Bronchial epithelial cell (primary cell): ENCODE measurements around the gene SPRING1. TPM values are rescaled to one million over a fixed set of nuclear protein-coding genes. Genes with fewer than 3 reads are reported as not detected.
"Not testable (repeated sequence)": the region's sequence is repeated elsewhere in the genome, so short reads cannot be mapped to it uniquely, and the experiment has no call there.

Source experiments
- DNase-seq: peaks from one replicate; pipeline ENCODE4 v3.0.0-alpha.2; 2010; ENCODE audit warnings: low read depth
- FAIRE-seq: peaks from 2 replicates; lab custom pipeline; 2011; peaks lifted over from hg19 to GRCh38; lab: Jason Lieb, UNC
- H3K27me3 ChIP-seq: 2 replicates; pipeline ENCODE4 v1.5.1; 2011; ENCODE audit warnings: low read length; ENCODE audit not compliant: control insufficient read depth, insufficient read depth
- H3K36me3 ChIP-seq: 2 replicates; pipeline ENCODE4 v1.5.1; 2011; ENCODE audit warnings: low read length; ENCODE audit not compliant: control insufficient read depth, insufficient read depth
- H3K4me3 ChIP-seq: 2 replicates; pipeline ENCODE4 v1.5.1; 2011; ENCODE audit warnings: mild to moderate bottlenecking, low read depth, low read length, control low read depth
- CTCF ChIP-seq: IDR thresholded peaks from 2 replicates; pipeline ENCODE4 v1.5.1; 2011; ENCODE audit warnings: mild to moderate bottlenecking, moderate library complexity, low read length, control low read depth, inconsistent platforms; ENCODE audit not compliant: insufficient read depth, severe bottlenecking
- total RNA-seq: library from RNA; depleted of rRNA; stranded (reverse); fragments of >200 nt; gene quantifications from 2 replicates; pipeline ENCODE4 v1.2.1, GENCODE V29; 2014

SPRING1 gene
- total RNA-seq, 1 donor from 2014 or later: 29.7 TPM

DNA sequence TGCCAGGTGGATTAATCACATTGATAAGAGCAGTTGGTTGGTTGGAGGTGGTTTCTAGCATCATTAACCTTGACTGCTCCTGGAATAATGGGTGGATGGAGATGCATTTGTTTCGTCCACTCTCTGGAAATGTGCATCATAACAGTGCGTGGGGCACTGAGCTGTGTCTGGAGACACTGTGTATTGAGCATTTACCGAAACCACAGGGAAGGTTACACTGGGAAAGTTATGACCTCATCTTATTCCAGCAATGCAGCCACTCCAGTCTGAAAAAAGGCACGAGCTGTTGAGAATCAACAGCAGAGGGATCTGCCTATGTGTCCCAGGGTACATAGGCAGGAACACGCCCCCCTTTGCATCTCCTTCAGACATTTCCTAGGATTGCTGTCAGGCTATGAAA, 27.4 kb upstream of the SPRING1 start:
- no peaks in the 10 kb centered on the region for H3K36me3 ChIP-seq
- H3K4me3 ChIP-seq: no peak overlapping the region
- DNase-seq (no peak), FAIRE-seq (no peak)
- no peaks in the 10 kb centered on the region for H3K27me3 ChIP-seq
- TF ChIP-seq CTCF: no peak

- no peak overlapping the region for H3K4me3 ChIP-seq
- TF ChIP-seq CTCF: no peak
- no peaks in the 10 kb centered on the region for H3K36me3 ChIP-seq
- no peak for FAIRE-seq
- H3K27me3 ChIP-seq: no peaks in the 10 kb centered on the region
- DNase-seq: no peak
Measured at GRCh38 chr12:116761499-116761898, 23.6 kb upstream of the SPRING1 start.

DNA sequence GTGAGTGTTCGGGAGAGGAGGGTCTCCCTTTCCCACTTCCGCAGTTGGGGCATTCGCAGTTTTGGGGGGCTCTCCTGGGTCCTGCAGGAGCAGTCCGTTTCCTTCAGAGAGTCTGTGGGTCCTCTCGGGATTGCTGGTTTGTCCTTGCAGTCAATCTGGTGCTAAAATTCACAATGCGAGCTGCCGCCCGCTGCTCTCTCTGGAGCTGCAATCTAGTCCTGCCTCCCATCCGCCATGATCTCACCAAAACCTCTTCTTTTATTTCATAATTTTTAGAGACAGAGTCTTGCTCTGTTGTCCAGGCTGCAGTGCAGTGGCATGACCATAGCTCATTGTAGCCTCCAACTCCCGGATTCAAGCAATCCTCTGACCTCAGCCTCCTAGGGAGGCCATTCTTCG, 22.8 kb upstream of the SPRING1 start:
- FAIRE-seq (no peak), DNase-seq (no peak)
- Histone ChIP-seq H3K4me3 (no peak overlapping the region), H3K36me3 (no peaks in the 10 kb centered on the region), H3K27me3 (no peaks in the 10 kb centered on the region)
- no peak for TF ChIP-seq CTCF

- Histone ChIP-seq H3K4me3 (no peak overlapping the region), H3K36me3 (no peaks in the 10 kb centered on the region), H3K27me3 (no peaks in the 10 kb centered on the region)
- no peak for DNase-seq
- TF ChIP-seq CTCF: no peak
- no peak for FAIRE-seq
Measured at GRCh38 chr12:116759783-116760621, 22.1 kb upstream of the SPRING1 start.

DNA sequence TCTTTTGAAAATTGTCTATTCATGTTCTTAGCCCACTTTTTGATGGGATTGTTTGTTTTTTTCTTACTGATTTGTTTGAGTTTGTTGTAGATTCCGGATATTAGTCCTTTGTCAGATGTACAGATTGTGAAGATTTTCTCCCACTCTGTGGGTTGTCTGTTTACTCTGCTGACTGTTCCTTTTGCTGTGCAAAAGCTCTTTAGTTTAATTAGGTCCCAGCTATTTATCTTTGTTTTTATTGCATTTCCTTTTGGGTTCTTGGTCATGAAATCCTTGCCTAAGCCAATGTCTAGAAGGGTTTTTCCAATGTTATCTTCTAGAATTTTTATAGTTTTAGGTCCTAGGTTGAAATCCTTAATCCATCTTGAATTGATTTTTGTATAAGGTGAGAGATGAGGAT, 16.9 kb upstream of the SPRING1 start:
- H3K4me3 ChIP-seq, DNase-seq, FAIRE-seq, H3K27me3 ChIP-seq, H3K36me3 ChIP-seq: not testable (repeated sequence)

DNA sequence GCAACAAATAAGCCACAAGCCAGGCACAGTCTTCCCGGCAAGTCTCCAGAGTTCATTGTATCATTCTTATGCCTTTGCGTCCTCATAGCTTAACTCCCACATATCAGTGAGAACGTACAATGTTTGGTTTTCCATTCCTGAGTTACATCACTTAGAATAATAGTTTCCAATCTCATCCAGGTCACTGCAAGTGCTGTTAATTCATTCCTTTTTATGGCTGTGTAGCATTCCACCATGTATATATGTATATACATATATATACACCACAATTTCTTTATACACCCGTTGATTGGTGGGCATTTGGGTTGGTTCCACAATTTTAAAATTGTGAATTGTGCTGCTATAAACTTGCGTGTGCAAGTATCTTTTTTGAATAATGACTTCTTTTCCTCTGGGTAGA, 16.2 kb upstream of the SPRING1 start:
- H3K27me3 ChIP-seq, DNase-seq, FAIRE-seq, H3K4me3 ChIP-seq, H3K36me3 ChIP-seq: not testable (repeated sequence)

DNA sequence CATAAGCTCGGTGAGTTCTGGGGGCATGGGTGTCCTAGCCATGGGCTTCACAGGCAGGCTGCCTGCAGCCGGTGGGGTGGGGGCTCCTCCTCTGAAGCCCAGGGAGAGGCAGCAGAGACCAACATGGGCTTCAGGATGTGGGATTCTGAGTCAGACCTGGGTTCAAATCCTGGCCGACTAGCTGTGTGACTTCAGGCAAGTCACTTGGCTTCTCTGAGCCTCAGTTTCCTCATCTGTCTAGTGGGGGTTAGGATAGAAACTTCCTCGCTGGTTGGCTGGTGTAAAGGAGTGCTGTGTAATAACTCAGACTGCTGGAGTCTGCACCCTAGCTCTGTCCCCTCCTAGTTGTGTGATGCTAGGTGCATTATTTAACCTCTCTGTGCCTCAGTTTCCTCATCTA, 12.4 kb upstream of the SPRING1 start:
- H3K36me3 ChIP-seq: no peaks in the 10 kb centered on the region
- DNase-seq: no peak
- no peak for TF ChIP-seq CTCF
- H3K4me3 ChIP-seq: no peak overlapping the region
- H3K27me3 ChIP-seq: no peaks in the 10 kb centered on the region
- no peak for FAIRE-seq
